Measurements from ENCODE around the gene CAST.

GRCh38 chr5:96788112-96788749 lies 126.1 kb downstream of the CAST start:
- TF ChIP-seq POLR2AphosphoS5 (IDR thresholded peaks at IDR 0.05; ENCODE audit: low read depth, low read length) (no peak), POLR2A (IDR thresholded peaks at IDR 0.05; ENCODE audit: low read depth, low read length) (no peak), TAF1 (IDR thresholded peaks at IDR 0.05; ENCODE audit: low read depth, low read length) (no peak), SPI1 (IDR thresholded peaks at IDR 0.05; ENCODE audit: low read depth, low read length) (no peak)

All from GM12891 (cell line).